Measurements from ENCODE around the gene BBS1.
"Not testable (repeated sequence)": the region's sequence is repeated elsewhere in the genome, so short reads cannot be mapped to it uniquely, and the experiment has no call there.

- not testable (repeated sequence) for TF ChIP-seq CTCF (IDR thresholded peaks at IDR 0.05; ENCODE audit: low read depth, low read length, poor library complexity, severe bottlenecking); EZH2phosphoT487 (IDR thresholded peaks at IDR 0.05; ENCODE audit: borderline replicate concordance, low read length)
These were observed 72.2 kb downstream of the BBS1 start for GRCh38 chr11:66582565-66583147.
